HEK293 (cell line): ENCODE results near the gene ZNF507.

Source experiments
- HOXC10 ChIP-seq: sonication (generic); formaldehyde crosslinking; IDR thresholded peaks from 2 replicates; pipeline ENCODE4 v1.8.1; 2023; ENCODE audit warnings: mild to moderate bottlenecking, missing genetic modification reagents
- KLF8 ChIP-seq: fragments of 450-650 bp; formaldehyde crosslinking; IDR thresholded peaks from 2 replicates; pipeline ENCODE4 v1.5.1; 2016; ENCODE audit warnings: missing biosample characterization, missing genetic modification characterization
- OSR2 ChIP-seq: fragments of 450-650 bp; formaldehyde crosslinking; IDR thresholded peaks from 2 replicates; pipeline ENCODE4 v1.5.1; 2016; ENCODE audit warnings: missing biosample characterization, missing genetic modification characterization
- PRDM4 ChIP-seq: fragments of 450-650 bp; formaldehyde crosslinking; IDR thresholded peaks from 2 replicates; pipeline ENCODE4 v1.5.1; 2017; ENCODE audit warnings: missing biosample characterization, missing genetic modification characterization
- SCRT1 ChIP-seq: fragments of 450-650 bp; formaldehyde crosslinking; IDR thresholded peaks from 2 replicates; pipeline ENCODE4 v1.5.1; 2016; ENCODE audit warnings: missing biosample characterization, missing genetic modification characterization, borderline replicate concordance
- TRIM28 ChIP-seq: IDR thresholded peaks from 2 replicates; pipeline ENCODE4 v1.6.1; 2011; ENCODE audit warnings: low read length, control low read depth, borderline replicate concordance
- YY2 ChIP-seq: fragments of 450-650 bp; formaldehyde crosslinking; IDR thresholded peaks from 2 replicates; pipeline ENCODE4 v1.5.1; 2016; ENCODE audit warnings: missing biosample characterization, missing genetic modification characterization
- ZBTB20 ChIP-seq: fragments of 450-650 bp; formaldehyde crosslinking; IDR thresholded peaks from 2 replicates; pipeline ENCODE4 v1.5.1; 2016; ENCODE audit warnings: missing biosample characterization, missing genetic modification characterization
- ZBTB7A ChIP-seq: fragments of 450-650 bp; formaldehyde crosslinking; IDR thresholded peaks from 2 replicates; pipeline ENCODE4 v1.5.1; 2016; ENCODE audit warnings: low read depth, missing biosample characterization, missing genetic modification characterization
- ZNF157 ChIP-seq: fragments of 450-650 bp; formaldehyde crosslinking; IDR thresholded peaks from 2 replicates; pipeline ENCODE4 v1.5.1; 2016; ENCODE audit warnings: missing biosample characterization, missing genetic modification characterization
- ZNF16 ChIP-seq: fragments of 450-650 bp; formaldehyde crosslinking; IDR thresholded peaks from 2 replicates; pipeline ENCODE4 v1.5.1; 2016; ENCODE audit warnings: low read depth, missing biosample characterization, missing genetic modification characterization
- ZNF175 ChIP-seq: fragments of 450-650 bp; formaldehyde crosslinking; IDR thresholded peaks from 2 replicates; pipeline ENCODE4 v1.5.1; 2016; ENCODE audit warnings: missing biosample characterization, missing genetic modification characterization
- ZNF184 ChIP-seq: fragments of 450-650 bp; IDR thresholded peaks from 2 replicates; pipeline ENCODE4 v1.5.1; 2018; ENCODE audit warnings: missing biosample characterization, mild to moderate bottlenecking, missing genetic modification characterization
- ZNF24 ChIP-seq: fragments of 450-650 bp; formaldehyde crosslinking; IDR thresholded peaks from 2 replicates; pipeline ENCODE4 v1.5.1; 2016; ENCODE audit warnings: missing biosample characterization, missing genetic modification characterization
- ZNF266 ChIP-seq: fragments of 450-650 bp; formaldehyde crosslinking; IDR thresholded peaks from 2 replicates; pipeline ENCODE4 v1.5.1; 2016; ENCODE audit warnings: missing biosample characterization, missing genetic modification characterization, low read depth
- ZNF354C ChIP-seq: fragments of 450-650 bp; formaldehyde crosslinking; IDR thresholded peaks from 2 replicates; pipeline ENCODE4 v1.5.1; 2016; ENCODE audit warnings: missing biosample characterization, missing genetic modification characterization, low read depth, borderline replicate concordance
- ZNF416 ChIP-seq: fragments of 450-650 bp; formaldehyde crosslinking; IDR thresholded peaks from 2 replicates; pipeline ENCODE4 v1.5.1; 2016; ENCODE audit warnings: missing biosample characterization, missing genetic modification characterization
- ZNF423 ChIP-seq: fragments of 450-650 bp; formaldehyde crosslinking; IDR thresholded peaks from 2 replicates; pipeline ENCODE4 v1.5.1; 2016; ENCODE audit warnings: missing biosample characterization, missing genetic modification characterization
- ZNF488 ChIP-seq: fragments of 450-650 bp; formaldehyde crosslinking; IDR thresholded peaks from 2 replicates; pipeline ENCODE4 v1.5.1; 2016; ENCODE audit warnings: missing biosample characterization, missing genetic modification characterization
- ZNF518A ChIP-seq: fragments of 450-650 bp; formaldehyde crosslinking; conservative IDR thresholded peaks from 2 replicates; pipeline ENCODE4 v1.5.1; 2016; ENCODE audit warnings: low read depth, missing biosample characterization, missing genetic modification characterization
- ZNF571 ChIP-seq: fragments of 450-650 bp; formaldehyde crosslinking; IDR thresholded peaks from 2 replicates; pipeline ENCODE4 v1.5.0; 2017; ENCODE audit warnings: missing biosample characterization, missing genetic modification characterization
- ZNF621 ChIP-seq: fragments of 450-650 bp; formaldehyde crosslinking; IDR thresholded peaks from 2 replicates; pipeline ENCODE4 v1.5.1; 2017; ENCODE audit warnings: missing biosample characterization, missing genetic modification characterization
- ZNF654 ChIP-seq: fragments of 450-650 bp; formaldehyde crosslinking; IDR thresholded peaks from 2 replicates; pipeline ENCODE4 v1.5.1; 2016; ENCODE audit warnings: low read depth, missing biosample characterization, missing genetic modification characterization
- ZNF692 ChIP-seq: fragments of 450-650 bp; formaldehyde crosslinking; IDR thresholded peaks from 2 replicates; pipeline ENCODE4 v1.5.1; 2016; ENCODE audit warnings: missing biosample characterization, missing genetic modification characterization
- ZNF776 ChIP-seq: fragments of 450-650 bp; formaldehyde crosslinking; IDR thresholded peaks from 2 replicates; pipeline ENCODE4 v1.5.0; 2017; ENCODE audit warnings: missing biosample characterization, missing genetic modification characterization, borderline replicate concordance
- ZNF791 ChIP-seq: fragments of 450-650 bp; formaldehyde crosslinking; IDR thresholded peaks from 2 replicates; pipeline ENCODE4 v1.5.1; 2016; ENCODE audit warnings: missing biosample characterization, missing genetic modification characterization
- ZNF830 ChIP-seq: fragments of 450-650 bp; IDR thresholded peaks from 2 replicates; pipeline ENCODE4 v1.5.0; 2018; ENCODE audit warnings: missing biosample characterization, missing genetic modification characterization, low read depth, mild to moderate bottlenecking, moderate library complexity
- ZNF843 ChIP-seq: fragments of 450-650 bp; formaldehyde crosslinking; IDR thresholded peaks from 2 replicates; pipeline ENCODE4 v1.5.1; 2016; ENCODE audit warnings: missing biosample characterization, missing genetic modification characterization
- TF ChIP-seq, protein P1 (sequence below): fragments of 450-650 bp; formaldehyde crosslinking; IDR thresholded peaks from 2 replicates; pipeline ENCODE4 v1.5.1; 2017; ENCODE audit warnings: missing biosample characterization, mild to moderate bottlenecking, missing genetic modification characterization, moderate library complexity

The ZNF507 gene

GRCh38 chr19:32345261-32346207 is at the start of gene ZNF507 (continued):
- 0 out of 2 replicates have a peak, but pooled peaks have one; percentile 64 for TF ChIP-seq PRDM4 (tag by site-specific recombination)
- TF ChIP-seq ZNF621: no peak
- TF ChIP-seq ZBTB20: peak; percentile 79
- TF ChIP-seq TRIM28: no peak
- TF ChIP-seq ZNF16 (tag by site-specific recombination): no peak
- peak; percentile 72 for TF ChIP-seq ZNF518A (tag by site-specific recombination)
- peak; percentile 73 for TF ChIP-seq ZNF843 (tag by site-specific recombination)
- peak; percentile 93 for TF ChIP-seq ZNF24 (tag by site-specific recombination)
- no peak for TF ChIP-seq OSR2 (tag by site-specific recombination)
- TF ChIP-seq ZNF175 (tag by site-specific recombination): no peak
- peak; percentile 99 for TF ChIP-seq YY2 (tag by site-specific recombination)
- no peak for TF ChIP-seq ZNF184 (tag by site-specific recombination)
- TF ChIP-seq, protein P1, sequence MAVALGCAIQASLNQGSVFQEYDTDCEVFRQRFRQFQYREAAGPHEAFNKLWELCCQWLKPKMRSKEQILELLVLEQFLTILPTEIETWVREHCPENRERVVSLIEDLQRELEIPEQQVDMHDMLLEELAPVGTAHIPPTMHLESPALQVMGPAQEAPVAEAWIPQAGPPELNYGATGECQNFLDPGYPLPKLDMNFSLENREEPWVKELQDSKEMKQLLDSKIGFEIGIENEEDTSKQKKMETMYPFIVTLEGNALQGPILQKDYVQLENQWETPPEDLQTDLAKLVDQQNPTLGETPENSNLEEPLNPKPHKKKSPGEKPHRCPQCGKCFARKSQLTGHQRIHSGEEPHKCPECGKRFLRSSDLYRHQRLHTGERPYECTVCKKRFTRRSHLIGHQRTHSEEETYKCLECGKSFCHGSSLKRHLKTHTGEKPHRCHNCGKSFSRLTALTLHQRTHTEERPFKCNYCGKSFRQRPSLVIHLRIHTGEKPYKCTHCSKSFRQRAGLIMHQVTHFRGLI (tag by site-specific recombination): no peak
- peak; percentile 89; the same call in 1 of the 2 replicates for TF ChIP-seq KLF8 (tag by site-specific recombination)
- TF ChIP-seq ZNF266 (tag by site-specific recombination): no peak
- no peak for TF ChIP-seq ZNF791
- no peak for TF ChIP-seq SCRT1 (tag by site-specific recombination)
- peak; percentile 82 for TF ChIP-seq ZNF692
- TF ChIP-seq ZNF423: no peak
- 0 out of 2 replicates have a peak, but pooled peaks have one; percentile 14 for TF ChIP-seq ZNF157 (tag by site-specific recombination)
- no peak for TF ChIP-seq HOXC10 (CRISPR knock-in tag)
- TF ChIP-seq ZNF488 (tag by site-specific recombination): no peak
- no peak for TF ChIP-seq ZNF830
- no peak for TF ChIP-seq ZNF654 (tag by site-specific recombination)
- TF ChIP-seq ZNF354C (tag by site-specific recombination): no peak
- no peak; the same call in none of the 2 replicates for TF ChIP-seq ZBTB7A
- TF ChIP-seq ZNF416 (tag by site-specific recombination): no peak
- TF ChIP-seq ZNF571: no peak
- no peak for TF ChIP-seq ZNF776 (tag by site-specific recombination)
